Measurements from ENCODE around the gene SORL1. TPM values are rescaled to one million over a fixed set of nuclear protein-coding genes. Genes with fewer than 3 reads are reported as not detected.

Gene SORL1
- total RNA-seq, 4 donors from 2014 or later = 7.3 to 18.8 (median 12.3) TPM

DNA sequence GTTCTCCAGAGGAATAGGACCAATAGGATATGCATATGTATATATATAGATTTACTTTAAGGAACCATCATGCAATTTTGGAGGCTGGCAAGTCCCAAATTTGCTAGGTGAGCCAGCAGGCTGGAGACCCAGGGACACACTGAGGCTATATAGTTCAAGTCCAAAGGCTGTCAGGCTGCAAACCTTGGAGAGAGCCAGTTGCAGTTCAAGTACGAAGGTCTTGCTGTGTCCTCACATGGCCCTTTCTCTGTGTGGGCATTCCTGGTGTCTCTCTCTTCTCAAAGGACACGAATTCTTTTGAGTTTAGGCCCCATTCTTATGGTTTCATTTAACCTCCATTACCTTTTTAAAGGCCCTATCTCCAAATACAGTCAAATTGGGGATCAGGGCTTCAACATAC is 135.1 kb downstream of the SORL1 start:
- no peak overlapping the region for H3K4me3 ChIP-seq
- no peak overlapping the region for H3K27ac ChIP-seq
- H3K4me1 ChIP-seq = no peaks in the 10 kb centered on the region
- H3K27me3 ChIP-seq = no peaks in the 10 kb centered on the region
- DNase-seq (ENCODE audit: low spot score in 2 of 2) = no peak
- H3K36me3 ChIP-seq = no peaks in the 10 kb centered on the region
- no peaks in the 10 kb centered on the region for H3K9me3 ChIP-seq
- WGBS, 2 donors = 63 to 65% methylated on average over 2 of the region's 2 CpGs
- TF ChIP-seq CTCF (IDR thresholded peaks at IDR 0.05) (no peak), POLR2A (IDR thresholded peaks at IDR 0.05) (no peak), EP300 (IDR thresholded peaks at IDR 0.05) (no peak)

GRCh38 chr11:121588747-121589146 is 136.6 kb downstream of the SORL1 start:
- Histone ChIP-seq H3K4me3 (no peak overlapping the region), H3K36me3 (peaks cover 0 to 7% (median 0%) of the 10 kb centered on the region in 3 donors), H3K9me3 (peaks cover 0 to 7% (median 0%) of the 10 kb centered on the region in 4 donors), H3K27ac (no peak overlapping the region), H3K4me1 (no peaks in the 10 kb centered on the region), H3K27me3 (no peaks in the 10 kb centered on the region)
- 76% methylated on average over 8 of the region's 8 CpGs for WGBS, 2 donors
- TF ChIP-seq POLR2A (IDR thresholded peaks at IDR 0.05) = no peak
- no peak for TF ChIP-seq EP300 (IDR thresholded peaks at IDR 0.05)
- TF ChIP-seq CTCF (IDR thresholded peaks at IDR 0.05) = no peak
- no peak for DNase-seq (ENCODE audit: low spot score in 2 of 2)

DNA sequence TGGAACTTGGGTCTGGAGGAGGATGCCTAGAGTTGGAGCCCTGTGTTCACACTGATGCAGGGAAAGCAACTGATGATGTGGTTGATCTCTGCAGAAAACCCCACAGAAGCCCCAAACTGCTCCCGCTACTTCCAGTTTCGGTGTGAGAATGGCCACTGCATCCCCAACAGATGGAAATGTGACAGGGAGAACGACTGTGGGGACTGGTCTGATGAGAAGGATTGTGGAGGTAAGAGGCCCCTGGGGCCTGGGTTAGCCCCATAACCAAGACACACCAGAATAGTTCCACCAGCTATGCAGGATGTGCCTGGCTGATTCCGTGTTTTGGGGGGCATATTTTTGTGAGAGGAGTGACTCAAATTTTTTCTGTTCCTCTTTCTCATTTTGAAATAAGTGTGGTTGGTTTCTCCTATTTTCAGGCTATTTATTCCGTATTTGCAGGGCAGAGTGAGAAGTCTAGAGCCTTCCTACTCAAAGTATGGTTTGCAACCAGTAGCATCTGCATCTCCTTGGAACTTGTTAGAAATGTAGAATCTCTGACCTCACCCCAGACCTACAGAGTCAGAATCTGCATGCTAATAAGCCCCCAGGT is 137.9 kb downstream of the SORL1 start:
- H3K36me3 ChIP-seq = peaks cover 0 to 7% (median 0%) of the 10 kb centered on the region in 3 donors
- no peaks in the 10 kb centered on the region for H3K4me1 ChIP-seq
- TF ChIP-seq CTCF (IDR thresholded peaks at IDR 0.05) (no peak), POLR2A (IDR thresholded peaks at IDR 0.05) (no peak), EP300 (IDR thresholded peaks at IDR 0.05) (no peak)
- DNase-seq (ENCODE audit: low spot score in 2 of 2) = no peak
- peak overlapping the region in 1 of 4 donors; percentile 0 for H3K27ac ChIP-seq
- peaks cover 0 to 7% (median 0%) of the 10 kb centered on the region in 4 donors for H3K9me3 ChIP-seq
- 78 to 79% methylated on average over 5 of the region's 5 CpGs for WGBS, 2 donors
- H3K27me3 ChIP-seq = no peaks in the 10 kb centered on the region
- H3K4me3 ChIP-seq = no peak overlapping the region

- no peaks in the 10 kb centered on the region for H3K4me1 ChIP-seq
- DNase-seq (ENCODE audit: low spot score in 2 of 2) = no peak
- peaks cover 0 to 7% (median 0%) of the 10 kb centered on the region in 4 donors for H3K9me3 ChIP-seq
- peak overlapping the region in 1 of 4 donors; percentile 36 for H3K27ac ChIP-seq
- no peak overlapping the region for H3K4me3 ChIP-seq
- TF ChIP-seq POLR2A (IDR thresholded peaks at IDR 0.05) = no peak
- no peak for TF ChIP-seq EP300 (IDR thresholded peaks at IDR 0.05)
- no peak for TF ChIP-seq CTCF (IDR thresholded peaks at IDR 0.05)
- H3K36me3 ChIP-seq = peaks cover 0 to 7% (median 0%) of the 10 kb centered on the region in 3 donors
- H3K27me3 ChIP-seq = no peaks in the 10 kb centered on the region
- WGBS, 2 donors = 93 to 94% methylated on average over 12 of the region's 12 CpGs
Measured at GRCh38 chr11:121590772-121591404, 138.8 kb downstream of the SORL1 start.

- peak overlapping the region in 1 of 4 donors; percentile 36 for H3K27ac ChIP-seq
- peak; percentile 49 to 92 for DNase-seq (ENCODE audit: low spot score in 2 of 2)
- 10 to 23% methylated on average over 3 of the region's 3 CpGs for WGBS, 2 donors
Measured at GRCh38 chr11:121591405-121592033, 139.4 kb downstream of the SORL1 start.

More at GRCh38 chr11:121591405-121592033, 139.4 kb downstream of the SORL1 start:
- Histone ChIP-seq H3K36me3 (peaks cover 0 to 7% (median 0%) of the 10 kb centered on the region in 3 donors), H3K9me3 (peaks cover 0 to 7% (median 0%) of the 10 kb centered on the region in 4 donors), H3K4me3 (no peak overlapping the region), H3K27me3 (no peaks in the 10 kb centered on the region), H3K4me1 (no peaks in the 10 kb centered on the region)
- peak; percentile 76 to 86 (median 82) for TF ChIP-seq CTCF (IDR thresholded peaks at IDR 0.05)
- TF ChIP-seq EP300 (IDR thresholded peaks at IDR 0.05) = no peak
